Trophoblast cell (in vitro differentiated cells and primary cell): Measurements from ENCODE around the gene BPIFB4.
"Not testable (repeated sequence)": the region's sequence is repeated elsewhere in the genome, so short reads cannot be mapped to it uniquely, and the experiment has no call there.

Experiments
- DNase-seq, 2 donors: peaks; one replicate each; pipeline ENCODE4 v3.0.0-alpha.2; 2016
- H2AFZ ChIP-seq: 2 replicates; pipeline ENCODE4 v1.6.1; 2013; ENCODE audit warnings: low read length, moderate library complexity, mild to moderate bottlenecking; ENCODE audit not compliant: insufficient read depth, poor library complexity
- H2AK5ac ChIP-seq: 2 replicates; pipeline ENCODE4 v1.6.1; 2013; ENCODE audit warnings: mild to moderate bottlenecking, low read length
- H2BK120ac ChIP-seq: 2 replicates; pipeline ENCODE4 v1.6.1; 2013; ENCODE audit warnings: low read length, mild to moderate bottlenecking, moderate library complexity; ENCODE audit not compliant: insufficient read depth, poor library complexity
- H2BK12ac ChIP-seq: 2 replicates; pipeline ENCODE4 v1.6.1; 2013; ENCODE audit warnings: mild to moderate bottlenecking, low read length, moderate library complexity
- H2BK5ac ChIP-seq: 2 replicates; pipeline ENCODE4 v1.6.1; 2013; ENCODE audit warnings: low read length, low read depth, moderate library complexity, mild to moderate bottlenecking; ENCODE audit not compliant: poor library complexity
- H3K14ac ChIP-seq: 2 replicates; pipeline ENCODE4 v1.6.1; 2013; ENCODE audit warnings: mild to moderate bottlenecking, low read length
- H3K18ac ChIP-seq: 2 replicates; pipeline ENCODE4 v1.6.1; 2013; ENCODE audit warnings: mild to moderate bottlenecking, low read length
- H3K23ac ChIP-seq: 2 replicates; pipeline ENCODE4 v1.6.1; 2013; ENCODE audit warnings: low read length
- H3K27ac ChIP-seq: 2 replicates; pipeline ENCODE4 v1.5.1; 2013; ENCODE audit warnings: low read depth, mild to moderate bottlenecking, inconsistent platforms, low read length, moderate library complexity
- H3K27me3 ChIP-seq: 2 replicates; pipeline ENCODE4 v1.6.1; 2013; ENCODE audit warnings: inconsistent platforms, mild to moderate bottlenecking, low read length, moderate library complexity; ENCODE audit not compliant: insufficient read depth
- H3K36me3 ChIP-seq, 2 experiments: 1 replicate in 1 of 2; 2 replicates in 1 of 2; pipeline ENCODE4 v1.6.1; 2013; ENCODE audit warnings: low read length in 2 of 2, mild to moderate bottlenecking in 2 of 2, moderate library complexity in 1 of 2; ENCODE audit not compliant: insufficient read depth in 2 of 2, control insufficient read depth in 1 of 2
- H3K4ac ChIP-seq: 2 replicates; pipeline ENCODE4 v1.6.1; 2013; ENCODE audit warnings: low read depth, mild to moderate bottlenecking, low read length, moderate library complexity
- H3K4me1 ChIP-seq, 2 experiments: 1 replicate in 1 of 2; 2 replicates in 1 of 2; pipeline ENCODE4 v1.6.1; 2013; ENCODE audit warnings: low read length in 2 of 2, mild to moderate bottlenecking in 2 of 2, moderate library complexity in 1 of 2; ENCODE audit not compliant: insufficient read depth in 2 of 2, control insufficient read depth in 1 of 2
- H3K4me2 ChIP-seq: 2 replicates; pipeline ENCODE4 v1.6.1; 2013; ENCODE audit warnings: inconsistent platforms, mild to moderate bottlenecking, low read length, moderate library complexity
- H3K4me3 ChIP-seq: 2 replicates; pipeline ENCODE4 v1.5.1; 2013; ENCODE audit warnings: mild to moderate bottlenecking, low read depth, low read length, inconsistent platforms
- H3K79me1 ChIP-seq: one replicate; pipeline ENCODE4 v1.6.1; 2013; ENCODE audit warnings: low read length
- H3K79me2 ChIP-seq: 2 replicates; pipeline ENCODE4 v1.6.1; 2013; ENCODE audit warnings: low read length, mild to moderate bottlenecking; ENCODE audit not compliant: control insufficient read depth, insufficient read depth, poor library complexity
- H3K9ac ChIP-seq: 2 replicates; pipeline ENCODE4 v1.6.1; 2013; ENCODE audit warnings: mild to moderate bottlenecking, low read length
- H3K9me3 ChIP-seq: 2 replicates; pipeline ENCODE4 v1.6.1; 2013; ENCODE audit warnings: low read depth, mild to moderate bottlenecking, control low read depth, inconsistent platforms, low read length; ENCODE audit not compliant: insufficient read depth
- H4K12ac ChIP-seq: 2 replicates; pipeline ENCODE4 v1.6.1; 2013; ENCODE audit warnings: low read depth, mild to moderate bottlenecking, low read length, moderate library complexity
- H4K8ac ChIP-seq: 2 replicates; pipeline ENCODE4 v1.6.1; 2013; ENCODE audit warnings: low read depth, mild to moderate bottlenecking, low read length, moderate library complexity
- H4K91ac ChIP-seq: one replicate; pipeline ENCODE4 v1.6.1; 2013; ENCODE audit warnings: low read depth, mild to moderate bottlenecking, low read length, moderate library complexity
- WGBS: extraction: QIAGEN DNeasy Blood & Tissue Kit; methylation state at CpG from one replicate; pipeline ENCODE4 v1.1.7; 2013; ENCODE audit warnings: missing lambda C conversion rate; ENCODE audit not compliant: insufficient read length, insufficient coverage; ENCODE audit errors: extremely low coverage; 5-methylcytosine and 5-hydroxymethylcytosine counted together

The BPIFB4 gene

GRCh38 chr20:33115501-33115900, 36.1 kb downstream of the BPIFB4 start:
- not testable (repeated sequence) for H3K14ac ChIP-seq, H4K8ac ChIP-seq, H3K4ac ChIP-seq, H3K36me3 ChIP-seq, H3K9ac ChIP-seq, H2BK12ac ChIP-seq, H3K23ac ChIP-seq, H2BK5ac ChIP-seq, H3K27me3 ChIP-seq, H3K79me1 ChIP-seq, H4K91ac ChIP-seq, H3K79me2 ChIP-seq, H3K4me3 ChIP-seq, H2BK120ac ChIP-seq, H3K4me1 ChIP-seq, H3K27ac ChIP-seq, H3K18ac ChIP-seq, H2AFZ ChIP-seq, H2AK5ac ChIP-seq, H4K12ac ChIP-seq, DNase-seq, H3K4me2 ChIP-seq
- H3K9me3 ChIP-seq: peaks cover 12% of the 10 kb centered on the region
- WGBS: no CpG with 5 or more reads among the region's 34 CpGs

- no peak overlapping the region for H2BK5ac ChIP-seq
- peaks cover 7% of the 10 kb centered on the region for H3K9me3 ChIP-seq
- H3K9ac ChIP-seq: no peak overlapping the region
- no CpG with 5 or more reads among the region's 3 CpGs for WGBS
- no peaks in the 10 kb centered on the region for H3K36me3 ChIP-seq
- no peak overlapping the region for H4K91ac ChIP-seq
- H3K23ac ChIP-seq: no peak overlapping the region
- no peak overlapping the region for H2AFZ ChIP-seq
- no peaks in the 10 kb centered on the region for H3K27me3 ChIP-seq
- no peak for DNase-seq
- H2BK120ac ChIP-seq: no peak overlapping the region
- no peak overlapping the region for H2AK5ac ChIP-seq
- H3K14ac ChIP-seq: no peak overlapping the region
- H3K4me2 ChIP-seq: no peak overlapping the region
- no peak overlapping the region for H4K12ac ChIP-seq
- no peak overlapping the region for H3K27ac ChIP-seq
- H2BK12ac ChIP-seq: no peak overlapping the region
- H3K18ac ChIP-seq: no peak overlapping the region
- H3K4me3 ChIP-seq: no peak overlapping the region
- H3K79me1 ChIP-seq: no peaks in the 10 kb centered on the region
- H3K4me1 ChIP-seq: no peaks in the 10 kb centered on the region
- H3K4ac ChIP-seq: no peak overlapping the region
- H4K8ac ChIP-seq: no peak overlapping the region
- no peaks in the 10 kb centered on the region for H3K79me2 ChIP-seq
Measured at GRCh38 chr20:33119725-33120720, 40.6 kb downstream of the BPIFB4 start.

GRCh38 chr20:33120934-33121333, 41.5 kb downstream of the BPIFB4 start:
- no peak overlapping the region for H4K8ac ChIP-seq
- no peak overlapping the region for H3K9ac ChIP-seq
- H3K79me1 ChIP-seq: no peaks in the 10 kb centered on the region
- H2BK12ac ChIP-seq: no peak overlapping the region
- H3K4me3 ChIP-seq: no peak overlapping the region
- H3K23ac ChIP-seq: no peak overlapping the region
- no peaks in the 10 kb centered on the region for H3K36me3 ChIP-seq
- no peak overlapping the region for H2BK120ac ChIP-seq
- no peak overlapping the region for H3K18ac ChIP-seq
- H2BK5ac ChIP-seq: no peak overlapping the region
- H3K4me2 ChIP-seq: no peak overlapping the region
- no peak overlapping the region for H3K14ac ChIP-seq
- no peak overlapping the region for H2AFZ ChIP-seq
- no peaks in the 10 kb centered on the region for H3K4me1 ChIP-seq
- no peak overlapping the region for H3K4ac ChIP-seq
- no peaks in the 10 kb centered on the region for H3K79me2 ChIP-seq
- H4K12ac ChIP-seq: no peak overlapping the region
- no peak overlapping the region for H2AK5ac ChIP-seq
- H3K27ac ChIP-seq: no peak overlapping the region
- no peak for DNase-seq
- no peak overlapping the region for H4K91ac ChIP-seq
- H3K9me3 ChIP-seq: peaks cover 7% of the 10 kb centered on the region
- H3K27me3 ChIP-seq: no peaks in the 10 kb centered on the region
- WGBS: no CpG with 5 or more reads among the region's 3 CpGs

GRCh38 chr20:33122297-33122696, 42.9 kb downstream of the BPIFB4 start:
- H3K79me2 ChIP-seq, H3K27me3 ChIP-seq, H3K27ac ChIP-seq, H4K12ac ChIP-seq, H4K8ac ChIP-seq, H2BK120ac ChIP-seq, H3K4ac ChIP-seq, H2BK5ac ChIP-seq, H3K36me3 ChIP-seq, H3K4me3 ChIP-seq, H3K9me3 ChIP-seq, DNase-seq, H4K91ac ChIP-seq, H2BK12ac ChIP-seq, H2AFZ ChIP-seq, H3K79me1 ChIP-seq, H2AK5ac ChIP-seq, H3K9ac ChIP-seq, H3K4me1 ChIP-seq, H3K4me2 ChIP-seq, H3K18ac ChIP-seq, H3K23ac ChIP-seq, H3K14ac ChIP-seq: not testable (repeated sequence)
- no CpG with 5 or more reads among the region's 1 CpG for WGBS
